Activated CD8-positive, alpha-beta memory T cell treated with anti-CD3 and anti-CD28 coated beads, Interleukin-2, amount 10 ng/mL, durations not matched to agents 7 days and 5 days (primary cell): ENCODE results near the gene BRD8. TPM values are rescaled to one million over a fixed set of nuclear protein-coding genes. Genes with fewer than 3 reads are reported as not detected.
A peak's percentile ranks its signal among the peaks of the same experiment; 100 is the strongest.

Experiments used
- ATAC-seq: fragments of 150-1000 bp; cut with Tn5 transposase; one replicate; pipeline ENCODE4 v1.10.0; 2021; ENCODE audit warnings: moderate library complexity
- CTCF ChIA-PET: fragments of 350-600 bp; sonication (Branson Sonifier 250); formaldehyde crosslinking; loops from one replicate; lab custom pipeline; 2021; ENCODE audit warnings: antibody characterized with exemption; lab: Charles Lee
- DNase-seq: peaks from one replicate; pipeline ENCODE4 v3.0.0-alpha.2; 2020
- H3K27ac Mint-ChIP-seq: one replicate; pipeline ENCODE4 v1.8.0; 2021; ENCODE audit warnings: mild to moderate bottlenecking, mixed read lengths
- H3K27me3 Mint-ChIP-seq: one replicate; pipeline ENCODE4 v1.8.0; 2021; ENCODE audit warnings: mixed read lengths
- H3K36me3 Mint-ChIP-seq: one replicate; pipeline ENCODE4 v1.8.0; 2021; ENCODE audit warnings: mild to moderate bottlenecking, mixed read lengths
- H3K4me1 Mint-ChIP-seq: one replicate; pipeline ENCODE4 v1.8.0; 2021; ENCODE audit warnings: mixed read lengths
- H3K4me3 Mint-ChIP-seq: one replicate; pipeline ENCODE4 v1.8.0; 2021; ENCODE audit warnings: mild to moderate bottlenecking, moderate library complexity, mixed read lengths
- H3K9me3 Mint-ChIP-seq: one replicate; pipeline ENCODE4 v1.8.0; 2022; ENCODE audit warnings: low read depth, mixed read lengths
- total RNA-seq, 2 experiments: library from RNA; stranded (reverse); gene quantifications; one replicate each; pipeline ENCODE4 v1.2.3, GENCODE V29; 2021

The BRD8 gene
- total RNA-seq, 2 experiments from 2014 or later = 74.1 to 86.7 TPM

DNA sequence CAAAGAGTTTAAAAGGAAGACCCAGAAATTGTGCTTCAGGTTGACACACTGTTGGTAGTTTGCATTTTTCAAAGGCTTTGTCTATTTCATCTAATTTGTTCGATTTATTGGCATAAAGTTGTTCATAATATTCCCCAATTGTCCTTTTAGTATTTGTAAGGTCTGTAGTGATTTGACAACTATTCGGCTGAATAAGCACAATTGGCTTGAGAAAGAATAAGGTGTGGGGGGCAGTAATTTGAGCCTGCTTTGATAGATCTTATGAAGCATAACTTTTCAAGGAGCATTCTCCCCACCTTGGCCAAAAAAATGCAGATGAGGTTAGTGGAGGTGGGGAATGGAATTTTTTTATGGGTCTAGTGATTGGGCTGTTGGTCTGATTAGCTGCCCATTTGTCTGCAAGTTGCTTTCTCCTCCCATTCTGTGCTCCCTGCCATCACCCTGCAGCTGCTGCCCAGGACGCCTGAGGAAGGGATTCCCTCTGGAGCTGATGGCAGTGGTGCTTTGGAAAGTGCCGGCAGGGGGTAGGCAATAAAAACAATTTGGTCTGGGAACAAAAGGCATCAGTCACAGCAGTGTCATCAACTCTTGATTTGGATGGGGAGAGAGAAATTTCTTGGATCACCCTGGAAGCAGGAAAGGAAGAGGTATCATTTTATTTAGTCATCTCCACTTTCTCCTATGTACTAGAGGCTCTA, 68.0 kb downstream of the BRD8 start:
- H3K36me3 Mint-ChIP-seq = no peaks in the 10 kb centered on the region
- ATAC-seq (no peak), DNase-seq (no peak)
- H3K27me3 Mint-ChIP-seq = peaks cover 21% of the 10 kb centered on the region
- H3K4me3 Mint-ChIP-seq = no peak overlapping the region
- H3K4me1 Mint-ChIP-seq = no peaks in the 10 kb centered on the region
- H3K27ac Mint-ChIP-seq = no peak overlapping the region
- CTCF ChIA-PET = interaction anchor here (1.9 kb wide), 2 partner anchors 23 to 31 kb away, joined by 4 to 9 read pairs; no protein-coding TSS in a partner anchor
- H3K9me3 Mint-ChIP-seq = no peaks in the 10 kb centered on the region

DNA sequence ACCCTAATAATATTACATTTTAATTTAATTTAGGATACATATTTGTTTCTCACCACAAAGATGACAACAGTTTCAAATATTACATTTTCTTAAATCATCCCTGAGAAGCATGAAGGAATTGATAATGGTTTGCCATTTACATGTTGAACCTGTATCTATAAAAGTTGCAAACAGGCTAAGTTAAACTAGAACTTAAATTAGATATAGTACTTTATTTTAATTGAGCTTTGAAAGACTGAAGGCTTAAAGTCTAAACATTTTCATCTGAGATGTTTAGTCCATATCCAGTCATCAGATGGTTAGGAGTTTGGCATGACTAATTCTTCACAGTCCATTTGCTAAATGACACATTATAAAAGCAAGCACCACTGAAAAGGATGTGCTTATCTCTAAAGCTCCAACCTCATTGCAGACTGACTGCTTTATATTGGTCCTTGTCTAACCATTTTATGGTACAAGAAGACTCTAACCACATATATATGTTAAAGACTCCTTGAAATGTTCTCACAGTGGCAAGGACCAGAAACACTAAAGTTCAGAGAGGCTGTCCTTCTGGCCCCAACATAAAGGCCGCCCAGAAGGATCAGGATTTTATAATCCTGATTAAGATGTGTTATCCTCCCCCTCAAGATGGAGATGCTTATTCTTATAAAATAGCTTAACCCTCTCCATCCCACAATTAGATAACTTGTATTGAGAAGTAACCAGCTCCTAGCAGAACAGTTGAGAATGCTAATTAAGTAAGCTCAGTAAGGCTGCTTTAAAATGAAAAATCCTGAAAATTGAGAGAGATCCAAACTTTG, 68.8 kb downstream of the BRD8 start:
- Mint-ChIP-seq H3K4me3 (no peak overlapping the region), H3K9me3 (no peaks in the 10 kb centered on the region), H3K27me3 (peaks cover 21% of the 10 kb centered on the region), H3K36me3 (no peaks in the 10 kb centered on the region), H3K4me1 (no peaks in the 10 kb centered on the region), H3K27ac (no peak overlapping the region)
- CTCF ChIA-PET = interaction anchor here (1.9 kb wide), 2 partner anchors 24 to 30 kb away, joined by 4 to 9 read pairs; no protein-coding TSS in a partner anchor
- DNase-seq (no peak), ATAC-seq (no peak)

DNA sequence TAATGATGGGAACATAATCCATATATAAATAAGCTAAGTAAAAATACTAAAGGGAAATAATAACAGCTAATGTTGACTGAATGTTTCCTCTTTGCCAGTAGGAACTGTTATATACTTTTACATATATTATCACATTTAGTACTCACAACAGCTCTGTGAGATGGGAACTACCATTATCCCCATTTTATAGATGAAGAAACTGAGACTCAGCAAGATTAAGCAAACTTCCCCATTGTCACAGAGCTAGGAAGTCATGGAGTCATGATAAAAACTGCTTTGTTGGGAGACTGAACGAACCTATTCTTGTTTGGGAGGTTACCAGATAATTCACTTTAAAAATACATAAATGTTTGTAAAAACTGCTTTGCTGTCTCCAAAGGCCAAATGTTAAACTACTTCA, 71.2 kb downstream of the BRD8 start:
- CTCF ChIA-PET = interaction anchor here (1.7 kb wide), 1 partner anchor 71 kb away, joined by 3 read pairs; no protein-coding TSS in a partner anchor
- H3K4me1 Mint-ChIP-seq = peaks cover 8% of the 10 kb centered on the region
- no peak for DNase-seq

DNA sequence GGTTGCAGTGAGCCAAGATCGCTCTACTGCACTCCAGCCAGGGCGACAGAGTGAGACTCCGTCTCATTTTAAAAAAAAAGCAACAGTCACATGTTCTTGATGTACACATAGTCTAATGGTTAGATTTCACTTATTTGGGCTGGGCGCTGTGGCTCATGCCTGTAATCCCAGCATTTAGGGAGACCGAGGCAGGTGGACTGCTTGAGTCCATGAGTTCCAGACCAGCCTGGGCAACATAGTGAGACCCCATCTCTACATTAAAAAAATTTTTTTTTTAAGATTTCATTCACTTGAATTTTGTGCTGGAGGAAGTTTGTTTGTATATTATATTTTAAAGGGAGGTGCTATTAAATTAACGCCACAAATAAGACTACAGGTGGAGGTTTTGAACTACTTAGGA, 72.7 kb downstream of the BRD8 start:
- H3K4me3 Mint-ChIP-seq = no peak overlapping the region
- DNase-seq (no peak), ATAC-seq (no peak)
- no peak overlapping the region for H3K27ac Mint-ChIP-seq
- H3K27me3 Mint-ChIP-seq = peaks cover 25% of the 10 kb centered on the region
- no peaks in the 10 kb centered on the region for H3K9me3 Mint-ChIP-seq
- H3K4me1 Mint-ChIP-seq = peaks cover 8% of the 10 kb centered on the region
- CTCF ChIA-PET = no interaction called here
- no peaks in the 10 kb centered on the region for H3K36me3 Mint-ChIP-seq

More for the DNA sequence above, 71.2 kb downstream of the BRD8 start:
- Mint-ChIP-seq H3K27ac (no peak overlapping the region), H3K27me3 (peaks cover 25% of the 10 kb centered on the region), H3K36me3 (no peaks in the 10 kb centered on the region), H3K4me3 (no peak overlapping the region), H3K9me3 (no peaks in the 10 kb centered on the region)
- no peak for ATAC-seq

DNA sequence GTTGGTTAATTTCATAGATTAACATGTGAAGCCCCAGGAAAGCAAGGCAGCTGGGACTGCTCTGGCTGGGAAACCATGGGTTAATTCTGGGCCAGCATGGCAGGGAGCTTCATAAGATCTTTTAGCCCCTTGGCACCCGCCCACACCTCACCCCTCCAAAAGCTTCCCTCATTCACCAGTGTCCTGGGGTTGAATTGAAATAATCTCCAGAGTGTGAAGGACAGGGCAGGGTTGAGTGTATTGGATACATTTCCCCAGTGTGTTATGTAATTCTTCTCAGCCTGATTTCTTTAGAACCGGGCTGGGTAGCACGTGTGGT, 75.2 kb downstream of the BRD8 start:
- Mint-ChIP-seq H3K9me3 (no peaks in the 10 kb centered on the region), H3K4me3 (no peak overlapping the region), H3K27ac (no peak overlapping the region), H3K4me1 (peaks cover 8% of the 10 kb centered on the region), H3K27me3 (peaks cover 15% of the 10 kb centered on the region), H3K36me3 (no peaks in the 10 kb centered on the region)
- CTCF ChIA-PET = interaction anchor here (0.6 to 2.1 kb wide), 5 partner anchors 11 to 70 kb away, joined by 3 to 9 read pairs (median 5); partner anchors contain the start of gene FAM13B
- ATAC-seq (no peak), DNase-seq (no peak)

DNA sequence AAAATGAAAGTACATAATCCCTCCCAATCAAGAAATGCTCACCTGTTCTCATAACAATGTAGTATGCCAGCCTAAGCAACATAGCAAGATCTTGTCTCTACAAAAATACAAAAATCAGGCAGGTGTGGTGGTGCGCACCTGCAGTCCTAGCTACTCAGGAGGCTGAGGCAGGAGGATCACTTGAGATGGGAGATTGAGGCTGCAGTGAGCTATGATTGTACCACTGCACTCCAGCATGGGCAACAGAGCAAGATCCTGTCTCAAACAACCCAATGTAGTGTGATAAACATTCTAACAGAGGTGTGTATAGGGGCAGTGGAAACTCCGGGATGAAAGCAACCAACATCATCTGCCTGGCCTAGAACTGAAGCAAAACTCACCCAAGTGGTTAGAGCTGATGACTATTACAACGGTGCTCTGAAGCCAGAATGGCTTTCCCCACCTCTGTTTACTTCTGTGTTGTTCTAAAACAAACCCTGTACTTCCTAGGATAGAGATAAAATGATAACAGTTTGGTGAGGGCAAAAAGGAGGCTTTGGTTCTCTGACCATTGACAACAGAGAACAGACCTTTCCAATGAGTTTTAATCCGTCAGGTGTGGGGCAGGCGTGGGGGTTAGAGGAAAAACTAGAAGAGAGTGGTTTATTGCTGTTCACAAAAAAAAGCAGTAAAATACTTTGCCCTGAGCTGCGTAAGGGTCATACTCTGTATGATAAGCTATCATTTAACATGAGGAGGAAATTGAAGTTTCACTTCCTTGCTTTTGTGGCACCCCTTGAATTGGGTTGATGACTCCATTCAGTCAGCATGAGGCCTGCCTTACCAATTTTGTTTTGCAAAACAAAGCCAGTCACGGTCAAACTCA, 75.7 kb downstream of the BRD8 start:
- DNase-seq (no peak), ATAC-seq (peak; percentile 30)
- no peak overlapping the region for H3K4me3 Mint-ChIP-seq
- H3K27me3 Mint-ChIP-seq = peaks cover 15% of the 10 kb centered on the region
- H3K27ac Mint-ChIP-seq = no peak overlapping the region
- no peaks in the 10 kb centered on the region for H3K36me3 Mint-ChIP-seq
- CTCF ChIA-PET = interaction anchor here (0.6 to 2.1 kb wide), 6 partner anchors 11 to 70 kb away, joined by 3 to 9 read pairs (median 5); partner anchors contain the start of gene FAM13B
- no peaks in the 10 kb centered on the region for H3K9me3 Mint-ChIP-seq
- H3K4me1 Mint-ChIP-seq = peaks cover 10% of the 10 kb centered on the region

DNA sequence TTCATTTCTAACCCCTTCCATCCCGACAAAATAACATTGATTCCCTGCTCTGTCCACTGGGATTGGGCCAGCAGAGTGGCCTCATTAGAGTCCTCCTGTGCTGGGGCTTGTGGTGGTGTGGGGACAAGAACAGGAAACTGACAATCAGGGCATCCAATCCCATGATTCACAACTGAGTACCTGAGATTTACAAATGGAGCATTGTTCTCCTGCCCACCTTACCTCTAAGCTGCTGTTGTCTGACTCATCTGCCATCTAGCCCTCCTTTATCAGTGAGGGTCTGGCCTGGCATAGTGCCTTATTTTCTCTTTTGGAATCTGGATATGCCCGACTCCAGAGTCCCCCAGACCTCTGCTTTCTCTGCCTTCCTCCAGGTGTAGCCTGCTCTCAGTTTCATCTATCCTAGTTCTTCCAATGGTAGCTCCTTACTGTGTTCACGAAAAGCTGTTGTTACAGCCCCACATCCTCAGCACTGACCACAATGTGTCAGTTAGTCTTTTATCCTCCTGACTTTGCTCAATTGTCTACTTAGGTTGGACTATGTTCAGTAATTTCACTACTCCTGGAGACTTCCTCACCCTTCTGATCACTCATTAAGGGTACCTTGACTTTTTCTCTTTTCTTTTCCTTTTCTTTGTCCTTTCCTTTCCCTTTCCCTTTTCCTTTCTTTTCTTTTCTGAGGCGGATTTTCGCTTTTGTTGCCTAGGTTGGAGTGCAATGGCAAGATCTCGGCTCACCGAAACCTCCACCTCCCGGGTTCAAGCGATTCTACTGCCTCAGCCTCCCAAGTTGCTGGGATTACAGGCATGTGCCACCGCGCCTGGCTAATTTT, 81.2 kb downstream of the BRD8 start:
- CTCF ChIA-PET = interaction anchor here (1.1 to 1.7 kb wide), 3 partner anchors 15 to 28 kb away, joined by 3 to 5 read pairs (median 5); no protein-coding TSS in a partner anchor
- Mint-ChIP-seq H3K4me3 (no peak overlapping the region), H3K9me3 (no peaks in the 10 kb centered on the region), H3K4me1 (peaks cover 27% of the 10 kb centered on the region), H3K36me3 (no peaks in the 10 kb centered on the region), H3K27me3 (peaks cover 20% of the 10 kb centered on the region), H3K27ac (no peak overlapping the region)
- peak; percentile 57 for ATAC-seq
- DNase-seq = no peak

DNA sequence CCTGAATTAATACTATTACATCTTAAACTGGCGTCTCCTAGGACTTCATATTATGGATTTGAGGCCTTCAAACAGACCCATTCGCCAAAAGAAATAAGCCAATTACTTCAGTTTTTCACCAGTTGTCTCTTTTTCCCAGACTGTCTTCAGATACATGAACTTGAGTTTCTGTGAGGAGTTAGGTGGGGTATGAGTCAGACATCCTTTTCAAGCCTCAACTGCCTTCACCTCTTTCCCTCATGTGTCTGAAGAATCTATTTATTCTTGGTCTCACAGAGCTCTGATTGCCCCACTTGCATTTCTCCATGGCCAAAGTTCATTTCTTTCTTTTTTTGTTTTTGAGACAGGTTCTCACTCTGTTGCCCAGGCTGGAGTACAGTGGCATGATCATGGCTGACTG, 82.1 kb downstream of the BRD8 start:
- no peak for DNase-seq
- peaks cover 27% of the 10 kb centered on the region for H3K4me1 Mint-ChIP-seq
- peaks cover 23% of the 10 kb centered on the region for H3K27me3 Mint-ChIP-seq
- H3K9me3 Mint-ChIP-seq = no peaks in the 10 kb centered on the region
- H3K27ac Mint-ChIP-seq = peak overlapping the region; percentile 10
- no peaks in the 10 kb centered on the region for H3K36me3 Mint-ChIP-seq
- CTCF ChIA-PET = interaction anchor here (1.7 kb wide), 2 partner anchors 14 to 19 kb away, joined by 5 read pairs; no protein-coding TSS in a partner anchor
- ATAC-seq = peak; percentile 58
- no peak overlapping the region for H3K4me3 Mint-ChIP-seq

DNA sequence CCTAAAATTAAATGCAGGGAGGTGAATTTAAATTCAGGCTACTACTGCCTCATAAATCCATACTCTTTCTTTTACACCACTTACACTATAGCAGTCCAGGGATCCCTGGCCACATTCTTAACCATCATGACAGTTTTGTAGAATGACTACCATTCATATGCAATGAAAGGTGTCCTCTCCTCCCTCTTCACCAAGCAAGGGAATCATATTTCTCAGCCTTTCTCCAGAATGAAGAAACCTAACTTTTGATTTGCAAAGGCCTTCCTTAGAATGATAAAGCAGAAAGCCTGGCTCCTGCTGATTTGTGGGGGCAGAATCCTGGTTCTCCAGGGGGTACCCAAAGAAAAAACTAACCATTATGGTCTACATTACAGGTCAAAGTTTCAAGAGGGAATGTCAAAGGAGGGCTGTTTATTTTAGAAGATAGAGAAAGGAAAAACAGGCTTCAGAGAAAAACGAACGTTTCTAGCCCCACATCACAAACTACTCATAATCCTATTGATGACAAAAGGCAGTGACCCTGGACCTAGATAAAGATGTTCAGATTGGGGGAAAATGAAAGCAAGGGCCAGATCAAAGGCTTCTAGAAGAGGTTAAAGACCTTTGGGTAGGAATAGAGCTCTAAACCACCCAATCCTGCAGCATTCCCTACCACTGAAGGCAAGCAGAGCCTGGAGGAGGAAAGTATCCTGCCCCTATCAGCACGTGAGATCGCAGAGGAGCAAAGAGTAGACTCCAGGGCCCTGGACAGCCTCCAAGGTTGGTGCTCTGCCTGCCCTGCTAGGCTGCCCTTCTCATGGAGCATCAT, 83.1 kb downstream of the BRD8 start:
- no peak for DNase-seq
- Mint-ChIP-seq H3K4me3 (no peak overlapping the region), H3K27ac (no peak overlapping the region), H3K4me1 (peaks cover 27% of the 10 kb centered on the region), H3K36me3 (no peaks in the 10 kb centered on the region), H3K27me3 (peaks cover 27% of the 10 kb centered on the region), H3K9me3 (no peaks in the 10 kb centered on the region)
- no peak for ATAC-seq
- CTCF ChIA-PET = interaction anchor here (1.7 kb wide), 1 partner anchor 19 kb away, joined by 5 read pairs; no protein-coding TSS in a partner anchor

DNA sequence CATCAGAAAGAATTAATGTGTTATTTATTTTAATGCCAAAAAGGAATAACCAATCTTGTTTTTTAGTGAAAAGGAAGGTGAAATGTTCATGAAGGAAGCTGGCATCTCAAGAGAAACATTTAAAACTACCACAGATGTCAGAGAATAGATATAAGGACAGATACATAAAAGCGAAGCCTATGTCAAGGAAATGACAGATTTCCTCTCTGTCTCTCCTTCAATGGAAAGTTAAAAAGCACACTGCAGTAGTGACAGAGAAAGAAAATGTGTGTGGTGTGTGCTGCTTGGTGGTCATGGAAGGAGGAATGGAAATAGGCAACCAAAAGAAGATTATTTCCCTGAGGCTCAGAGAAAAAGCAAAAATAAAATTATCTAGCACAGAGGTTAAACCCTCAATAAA, 85.4 kb downstream of the BRD8 start:
- Mint-ChIP-seq H3K9me3 (no peaks in the 10 kb centered on the region), H3K36me3 (no peaks in the 10 kb centered on the region), H3K4me3 (no peak overlapping the region), H3K4me1 (peaks cover 27% of the 10 kb centered on the region), H3K27ac (no peak overlapping the region), H3K27me3 (peaks cover 25% of the 10 kb centered on the region)
- DNase-seq = no peak
- no peak for ATAC-seq
- CTCF ChIA-PET = interaction anchor here (1.7 to 2.2 kb wide), 3 partner anchors 9 to 57 kb away, joined by 5 to 9 read pairs (median 5); no protein-coding TSS in a partner anchor

DNA sequence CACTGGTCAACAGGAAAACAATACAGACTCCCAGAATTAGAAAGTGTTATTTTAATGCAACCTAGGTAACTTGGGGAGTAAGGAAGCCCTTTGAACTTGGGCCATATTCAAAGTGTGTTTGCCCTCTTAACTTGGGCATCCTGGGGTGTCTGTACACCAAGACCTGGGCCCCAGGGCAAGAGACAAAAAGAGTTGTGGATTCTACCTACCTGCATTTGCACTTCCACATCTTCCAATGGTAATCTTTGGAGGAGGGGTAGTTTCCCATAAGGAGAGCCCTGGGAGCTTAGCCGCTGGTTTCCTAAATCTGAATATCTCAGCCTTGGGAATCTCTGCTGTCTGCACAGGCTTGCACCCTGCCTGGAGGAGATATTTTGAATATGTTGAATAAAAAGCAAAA, 86.1 kb downstream of the BRD8 start:
- Mint-ChIP-seq H3K4me3 (no peak overlapping the region), H3K4me1 (peaks cover 22% of the 10 kb centered on the region), H3K27ac (no peak overlapping the region), H3K27me3 (peaks cover 25% of the 10 kb centered on the region), H3K9me3 (no peaks in the 10 kb centered on the region), H3K36me3 (no peaks in the 10 kb centered on the region)
- DNase-seq = no peak
- CTCF ChIA-PET = interaction anchor here (1.4 to 2.2 kb wide), 5 partner anchors 10 to 56 kb away, joined by 4 to 9 read pairs (median 5); no protein-coding TSS in a partner anchor
- no peak for ATAC-seq
